Measurements from ENCODE around the gene CYP2W1. TPM values are rescaled to one million over a fixed set of nuclear protein-coding genes. Genes with fewer than 3 reads are reported as not detected.
"Not testable (repeated sequence)": the region's sequence is repeated elsewhere in the genome, so short reads cannot be mapped to it uniquely, and the experiment has no call there.

CYP2W1 gene
- total RNA-seq, 1 donor from 2014 or later, result not detected

DNA sequence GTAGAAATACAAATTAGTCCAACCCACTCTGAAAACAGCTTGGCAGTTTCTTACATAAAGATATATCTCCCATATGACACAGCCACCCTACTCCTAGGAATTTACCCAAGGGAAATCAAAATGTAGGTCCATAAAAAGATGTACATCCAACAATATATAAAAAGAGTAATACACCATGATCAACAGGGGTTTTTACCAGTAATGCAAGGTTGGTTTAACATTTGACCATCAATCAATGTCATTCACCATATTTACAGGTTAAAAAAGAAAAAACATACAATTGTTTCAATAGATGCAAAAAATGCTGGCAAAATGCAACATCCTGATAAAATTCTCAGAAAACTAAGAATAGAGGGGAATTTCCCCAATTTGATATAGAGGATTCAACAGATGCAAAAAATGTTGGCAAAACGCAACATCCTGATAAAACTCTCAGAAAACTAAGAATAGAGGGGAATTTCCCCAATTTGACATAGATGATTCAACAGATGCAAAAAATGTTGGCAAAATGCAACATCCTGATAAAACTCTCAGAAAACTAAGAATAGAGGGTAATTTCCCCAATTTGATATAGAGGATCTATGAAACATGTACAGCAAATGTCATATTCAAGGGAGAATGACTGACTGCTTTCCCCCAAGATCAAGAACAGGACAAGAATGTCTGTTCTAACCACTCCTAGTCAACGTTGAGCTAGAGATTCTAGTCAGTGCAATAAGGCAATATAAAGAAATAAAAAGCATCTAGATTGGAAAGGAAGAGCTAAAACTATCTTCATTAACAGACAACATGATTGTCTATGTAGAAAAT lies 42.2 kb upstream of the CYP2W1 start:
- no peak for DNase-seq (ENCODE audit: low read depth)
- peaks cover 8% of the 10 kb centered on the region for H3K27me3 ChIP-seq (ENCODE audit: insufficient read depth, low read length)
- no peak overlapping the region for H3K4me3 Mint-ChIP-seq (ENCODE audit: unreplicated experiment)
- no peak overlapping the region for H3K27ac ChIP-seq (ENCODE audit: low read depth, low read length)
- H3K27ac Mint-ChIP-seq (ENCODE audit: unreplicated experiment), result no peak overlapping the region
- H4K20me1 ChIP-seq (ENCODE audit: insufficient read depth, low read length), result no peaks in the 10 kb centered on the region
- peaks cover 4% of the 10 kb centered on the region for H3K9me3 ChIP-seq (ENCODE audit: insufficient read depth, low read depth, low read length)
- no peaks in the 10 kb centered on the region for H3K36me3 ChIP-seq (ENCODE audit: insufficient read depth, low read length)
- peaks cover 6% of the 10 kb centered on the region for H3K4me1 Mint-ChIP-seq (ENCODE audit: low read depth, unreplicated experiment)
- H3K27me3 Mint-ChIP-seq (ENCODE audit: low read depth, unreplicated experiment), result peaks cover 20% of the 10 kb centered on the region
- no peaks in the 10 kb centered on the region for H3K4me1 ChIP-seq (ENCODE audit: insufficient read depth, low read length)
- H3K36me3 Mint-ChIP-seq (ENCODE audit: low read depth, unreplicated experiment), result peaks cover 6% of the 10 kb centered on the region
- no peaks in the 10 kb centered on the region for H3K79me2 ChIP-seq (ENCODE audit: insufficient read depth, low read length)
- no peak overlapping the region for H3K4me3 ChIP-seq (ENCODE audit: insufficient read depth, low read depth, low read length)
- H3K4me2 ChIP-seq (ENCODE audit: low read length), result no peak overlapping the region
- H2AFZ ChIP-seq (ENCODE audit: low read depth, low read length), result no peak overlapping the region
- no peak overlapping the region for H3K9ac ChIP-seq (ENCODE audit: low read length)
- TF ChIP-seq, protein P1, sequence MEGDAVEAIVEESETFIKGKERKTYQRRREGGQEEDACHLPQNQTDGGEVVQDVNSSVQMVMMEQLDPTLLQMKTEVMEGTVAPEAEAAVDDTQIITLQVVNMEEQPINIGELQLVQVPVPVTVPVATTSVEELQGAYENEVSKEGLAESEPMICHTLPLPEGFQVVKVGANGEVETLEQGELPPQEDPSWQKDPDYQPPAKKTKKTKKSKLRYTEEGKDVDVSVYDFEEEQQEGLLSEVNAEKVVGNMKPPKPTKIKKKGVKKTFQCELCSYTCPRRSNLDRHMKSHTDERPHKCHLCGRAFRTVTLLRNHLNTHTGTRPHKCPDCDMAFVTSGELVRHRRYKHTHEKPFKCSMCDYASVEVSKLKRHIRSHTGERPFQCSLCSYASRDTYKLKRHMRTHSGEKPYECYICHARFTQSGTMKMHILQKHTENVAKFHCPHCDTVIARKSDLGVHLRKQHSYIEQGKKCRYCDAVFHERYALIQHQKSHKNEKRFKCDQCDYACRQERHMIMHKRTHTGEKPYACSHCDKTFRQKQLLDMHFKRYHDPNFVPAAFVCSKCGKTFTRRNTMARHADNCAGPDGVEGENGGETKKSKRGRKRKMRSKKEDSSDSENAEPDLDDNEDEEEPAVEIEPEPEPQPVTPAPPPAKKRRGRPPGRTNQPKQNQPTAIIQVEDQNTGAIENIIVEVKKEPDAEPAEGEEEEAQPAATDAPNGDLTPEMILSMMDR (IDR thresholded peaks at IDR 0.05; ENCODE audit: insufficient read depth, low read depth, low read length), result no peak
- TF ChIP-seq EZH2 (IDR thresholded peaks at IDR 0.05; ENCODE audit: insufficient read depth, low read length), result no peak
- FAIRE-seq, result no peak
- H3K9me3 Mint-ChIP-seq (ENCODE audit: unreplicated experiment), result peaks cover 11% of the 10 kb centered on the region

DNA sequence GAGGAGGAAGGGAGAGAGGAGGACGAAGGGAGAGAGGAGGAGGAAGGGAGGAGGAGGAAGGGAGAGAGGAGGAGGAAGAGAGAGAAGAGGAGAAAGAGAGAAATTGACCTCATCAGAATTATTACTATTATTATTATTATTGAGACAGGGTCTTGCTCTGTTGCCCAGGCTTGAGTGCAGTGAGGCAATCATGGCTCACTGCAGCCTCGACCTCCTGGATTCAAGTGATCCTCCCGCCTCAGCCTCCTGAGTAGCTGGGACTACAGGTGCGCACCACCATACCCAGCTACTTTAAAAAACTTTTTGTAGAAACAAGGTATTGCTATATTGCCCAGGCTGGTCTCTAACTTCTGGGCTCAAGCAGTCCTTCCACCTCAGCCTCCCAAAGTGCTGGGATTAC lies 39.2 kb upstream of the CYP2W1 start:
- H3K4me1 Mint-ChIP-seq (ENCODE audit: low read depth, unreplicated experiment); H3K27ac Mint-ChIP-seq (ENCODE audit: unreplicated experiment); H3K4me1 ChIP-seq (ENCODE audit: insufficient read depth, low read length); H3K4me3 ChIP-seq (ENCODE audit: insufficient read depth, low read depth, low read length); H4K20me1 ChIP-seq (ENCODE audit: insufficient read depth, low read length); DNase-seq (ENCODE audit: low read depth); H3K4me3 Mint-ChIP-seq (ENCODE audit: unreplicated experiment); H3K27me3 ChIP-seq (ENCODE audit: insufficient read depth, low read length); FAIRE-seq; H3K36me3 Mint-ChIP-seq (ENCODE audit: low read depth, unreplicated experiment); H2AFZ ChIP-seq (ENCODE audit: low read depth, low read length); H3K9ac ChIP-seq (ENCODE audit: low read length); H3K9me3 ChIP-seq (ENCODE audit: insufficient read depth, low read depth, low read length); H3K36me3 ChIP-seq (ENCODE audit: insufficient read depth, low read length); H3K79me2 ChIP-seq (ENCODE audit: insufficient read depth, low read length); H3K4me2 ChIP-seq (ENCODE audit: low read length); H3K27ac ChIP-seq (ENCODE audit: low read depth, low read length): not testable (repeated sequence)
- Mint-ChIP-seq H3K9me3 (ENCODE audit: unreplicated experiment) (peaks cover 11% of the 10 kb centered on the region), H3K27me3 (ENCODE audit: low read depth, unreplicated experiment) (peaks cover 24% of the 10 kb centered on the region)

DNA sequence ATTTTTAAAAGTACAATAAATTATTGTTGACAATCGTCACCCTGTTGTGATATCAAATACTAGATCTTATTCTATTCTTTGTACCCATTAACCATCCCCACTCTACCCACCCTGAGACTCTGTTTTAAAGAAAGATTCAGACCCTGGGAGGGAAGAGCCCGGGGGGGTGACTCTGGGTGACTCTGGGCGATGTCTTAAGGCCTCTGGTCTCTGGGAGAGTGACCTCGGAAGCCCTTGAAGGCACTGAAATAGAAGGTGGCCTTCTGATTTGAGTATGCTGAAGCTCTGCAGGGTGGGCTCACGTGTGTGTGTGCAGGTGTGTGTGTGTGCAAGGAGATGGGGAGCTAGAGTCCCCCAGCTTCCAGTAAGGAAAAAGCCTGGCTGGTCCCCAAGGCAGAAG lies 38.2 kb upstream of the CYP2W1 start:
- Histone ChIP-seq H3K36me3 (ENCODE audit: insufficient read depth, low read length) (no peaks in the 10 kb centered on the region), H3K9me3 (ENCODE audit: insufficient read depth, low read depth, low read length) (peaks cover 4% of the 10 kb centered on the region), H3K4me1 (ENCODE audit: insufficient read depth, low read length) (no peaks in the 10 kb centered on the region), H2AFZ (ENCODE audit: low read depth, low read length) (no peak overlapping the region), H3K4me2 (ENCODE audit: low read length) (no peak overlapping the region), H3K27me3 (ENCODE audit: insufficient read depth, low read length) (peaks cover 8% of the 10 kb centered on the region), H4K20me1 (ENCODE audit: insufficient read depth, low read length) (no peaks in the 10 kb centered on the region), H3K27ac (ENCODE audit: low read depth, low read length) (no peak overlapping the region), H3K4me3 (ENCODE audit: insufficient read depth, low read depth, low read length) (no peak overlapping the region), H3K9ac (ENCODE audit: low read length) (no peak overlapping the region), H3K79me2 (ENCODE audit: insufficient read depth, low read length) (no peaks in the 10 kb centered on the region)
- H3K36me3 Mint-ChIP-seq (ENCODE audit: low read depth, unreplicated experiment), result peaks cover 3% of the 10 kb centered on the region
- H3K9me3 Mint-ChIP-seq (ENCODE audit: unreplicated experiment), result peaks cover 11% of the 10 kb centered on the region
- DNase-seq (ENCODE audit: low read depth) (no peak), FAIRE-seq (no peak)
- peaks cover 25% of the 10 kb centered on the region for H3K27me3 Mint-ChIP-seq (ENCODE audit: low read depth, unreplicated experiment)
- no peak for TF ChIP-seq EZH2 (IDR thresholded peaks at IDR 0.05; ENCODE audit: insufficient read depth, low read length)
- TF ChIP-seq, protein P1 (IDR thresholded peaks at IDR 0.05; ENCODE audit: insufficient read depth, low read depth, low read length), result no peak
- no peak overlapping the region for H3K27ac Mint-ChIP-seq (ENCODE audit: unreplicated experiment)
- no peaks in the 10 kb centered on the region for H3K4me1 Mint-ChIP-seq (ENCODE audit: low read depth, unreplicated experiment)
- H3K4me3 Mint-ChIP-seq (ENCODE audit: unreplicated experiment), result no peak overlapping the region
